ENCODE measurements around the gene ACSL6.

ACSL6 gene

GRCh38 chr5:132013006-132013689 is 1.7 kb upstream of the ACSL6 start:
- no peak for FAIRE-seq

DNA sequence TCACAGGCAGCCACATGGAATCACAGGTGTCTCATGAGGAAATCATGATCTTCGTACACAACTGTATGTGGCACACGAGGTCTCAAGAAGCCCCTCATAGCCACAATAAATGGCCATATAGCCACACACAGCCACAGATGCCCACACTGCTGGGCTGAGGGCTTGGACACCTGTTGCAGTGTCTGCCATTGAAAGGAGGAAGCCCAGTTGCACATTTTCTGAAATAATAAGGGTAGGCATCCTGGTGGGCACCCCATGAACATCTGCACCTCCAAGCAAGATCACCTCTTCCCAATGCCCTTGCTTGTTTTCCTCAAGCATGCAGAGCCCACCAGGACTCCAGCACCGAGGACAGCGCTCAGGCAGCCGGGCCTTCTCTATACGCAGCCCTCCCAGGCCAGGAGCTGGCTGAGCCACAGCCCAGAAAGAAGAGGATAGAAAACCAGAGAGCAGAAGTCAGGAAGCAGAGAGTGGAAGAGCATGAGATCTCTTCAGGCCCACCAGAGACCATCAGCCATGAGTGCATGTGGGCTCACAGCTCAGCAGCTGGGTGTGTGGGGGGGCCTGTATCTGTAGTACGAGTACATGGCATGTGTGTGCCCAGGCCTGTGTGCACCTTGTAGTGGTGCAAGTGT is 1.0 kb upstream of the ACSL6 start:
- no peak for FAIRE-seq

GRCh38 chr5:132010989-132011621 is 353 bp downstream of the ACSL6 start:
- FAIRE-seq = no peak

- no peak for FAIRE-seq
Observed at GRCh38 chr5:132010645-132010988, 841 bp downstream of the ACSL6 start.

DNA sequence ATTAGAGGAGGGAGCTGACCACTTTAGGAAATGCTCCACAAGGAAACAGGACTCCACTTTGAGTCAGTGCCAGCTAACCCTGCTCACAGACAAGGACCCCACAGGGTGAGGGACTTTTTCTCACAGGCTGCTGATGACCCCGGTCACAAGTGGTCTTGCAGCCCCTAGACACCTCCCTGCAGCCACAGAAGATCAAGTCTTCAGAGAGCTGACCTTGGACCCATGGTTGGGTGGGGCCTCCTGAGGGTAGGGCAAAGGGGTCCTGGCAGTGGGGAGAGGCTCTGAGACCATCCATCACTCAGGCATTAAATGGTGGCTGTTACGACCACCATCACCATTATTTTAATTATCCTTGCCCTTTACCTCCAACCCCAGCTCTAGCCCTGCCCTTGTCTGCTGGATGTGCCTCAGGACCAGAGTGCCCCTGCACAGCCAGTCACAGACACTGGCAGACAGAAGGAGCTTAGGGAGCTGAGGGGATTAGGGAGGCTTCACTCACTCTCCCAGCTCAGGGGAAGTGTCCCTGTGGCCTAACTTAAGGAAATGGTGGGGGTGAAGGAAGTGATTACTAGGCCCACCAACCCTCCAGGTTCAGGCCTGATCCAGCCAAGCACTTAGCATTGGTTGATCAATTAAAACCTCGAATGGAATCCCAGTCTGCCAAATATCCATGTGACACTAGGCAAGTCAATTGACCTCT is 1.6 kb downstream of the ACSL6 start:
- no peak for FAIRE-seq

GRCh38 chr5:132008961-132009680 is 2.3 kb downstream of the ACSL6 start:
- FAIRE-seq = no peak

GRCh38 chr5:132008163-132008473 is 3.3 kb downstream of the ACSL6 start:
- FAIRE-seq = no peak

DNA sequence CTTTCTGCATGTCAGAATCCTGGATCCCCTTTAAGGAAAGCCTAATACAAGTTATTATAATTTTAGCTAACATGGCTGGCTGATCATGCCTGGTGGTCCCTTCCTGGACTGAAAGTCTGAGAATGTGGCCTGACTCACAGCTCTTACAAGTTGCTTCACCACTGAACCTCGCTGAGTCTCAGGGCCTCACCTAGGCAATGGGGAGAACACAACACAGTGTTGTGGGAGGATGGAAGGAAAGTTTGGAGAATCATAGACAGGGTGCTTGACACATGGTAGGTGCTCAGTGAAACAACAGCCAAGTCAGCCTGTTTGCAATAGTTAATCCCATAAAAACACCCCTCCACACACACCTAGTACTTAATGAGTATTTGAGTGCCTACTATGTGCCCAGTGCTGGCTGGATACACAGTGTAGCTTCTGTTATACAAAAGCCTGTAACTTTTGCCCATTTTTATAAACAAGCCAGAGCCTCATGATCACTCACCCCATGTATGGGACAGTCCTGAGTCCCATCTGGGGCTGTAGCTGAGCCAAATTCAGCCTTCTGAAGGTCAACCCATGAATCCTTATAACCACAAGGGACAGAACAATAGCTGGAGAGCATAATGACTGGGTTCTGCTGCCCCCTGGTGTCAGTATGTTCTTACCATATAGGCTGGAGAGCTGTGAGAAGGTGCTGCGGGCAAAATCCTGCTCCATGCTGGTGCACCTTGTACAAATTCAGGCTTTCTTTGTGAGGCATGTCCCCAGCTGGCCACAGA is 3.9 kb downstream of the ACSL6 start:
- FAIRE-seq = no peak

GRCh38 chr5:132006331-132007120 is 4.9 kb downstream of the ACSL6 start:
- FAIRE-seq = no peak

- no peak for FAIRE-seq
Observed at GRCh38 chr5:132005591-132005990, 5.9 kb downstream of the ACSL6 start.

GRCh38 chr5:132003982-132004381 is 7.5 kb downstream of the ACSL6 start:
- FAIRE-seq = no peak

- FAIRE-seq = no peak
Observed at GRCh38 chr5:132003170-132003744, 8.2 kb downstream of the ACSL6 start.

GRCh38 chr5:132002757-132003156 is 8.7 kb downstream of the ACSL6 start:
- FAIRE-seq = no peak

DNA sequence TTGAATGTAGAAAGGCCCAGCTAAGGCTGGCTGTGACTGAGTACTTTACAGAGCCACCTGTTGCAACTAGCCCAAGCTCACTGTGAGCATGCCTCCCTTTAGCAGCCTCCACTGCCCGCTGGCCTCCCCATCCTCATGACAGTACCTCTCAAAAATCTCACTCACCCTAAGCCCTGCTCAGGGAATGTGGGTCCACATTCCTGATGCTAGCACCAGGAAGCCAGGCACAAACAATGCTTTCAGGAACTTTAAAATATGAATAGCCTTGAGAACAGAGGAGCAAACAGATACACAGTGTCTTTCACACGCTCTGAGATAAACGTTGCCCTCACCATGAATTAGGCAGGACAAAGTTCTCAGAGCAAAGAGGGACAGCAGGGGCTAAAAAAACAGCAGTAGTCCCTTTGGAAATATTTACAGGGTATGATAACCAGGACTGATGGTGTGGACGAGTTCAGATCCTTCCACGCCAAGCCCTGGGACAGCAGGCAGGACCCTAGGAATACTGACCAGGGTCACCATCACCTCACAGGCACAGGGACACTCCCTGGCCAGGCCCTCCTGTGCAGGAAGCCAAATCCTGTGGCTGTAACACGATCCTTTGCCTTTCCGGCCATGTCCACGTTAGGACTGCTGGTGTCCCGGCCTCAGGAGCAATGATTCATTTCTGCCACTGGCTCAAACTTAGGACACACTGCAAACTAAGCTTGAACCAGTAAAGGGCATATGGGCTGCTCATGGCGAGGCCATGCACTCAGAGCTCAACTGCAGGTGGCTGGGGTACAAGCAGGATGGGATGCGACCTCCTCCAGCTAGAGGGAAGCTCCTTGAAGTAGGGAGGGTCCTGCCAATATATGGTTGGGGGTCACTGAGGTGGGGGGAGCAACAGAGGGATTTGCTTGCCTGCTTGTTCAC is 9.6 kb downstream of the ACSL6 start:
- no peak for FAIRE-seq

- no peak for FAIRE-seq
Observed at GRCh38 chr5:132000677-132001453, 10.6 kb downstream of the ACSL6 start.

- FAIRE-seq = no peak
Observed at GRCh38 chr5:132000241-132000490, 11.3 kb downstream of the ACSL6 start.

GRCh38 chr5:131999441-132000240 is 11.8 kb downstream of the ACSL6 start:
- no peak for FAIRE-seq

DNA sequence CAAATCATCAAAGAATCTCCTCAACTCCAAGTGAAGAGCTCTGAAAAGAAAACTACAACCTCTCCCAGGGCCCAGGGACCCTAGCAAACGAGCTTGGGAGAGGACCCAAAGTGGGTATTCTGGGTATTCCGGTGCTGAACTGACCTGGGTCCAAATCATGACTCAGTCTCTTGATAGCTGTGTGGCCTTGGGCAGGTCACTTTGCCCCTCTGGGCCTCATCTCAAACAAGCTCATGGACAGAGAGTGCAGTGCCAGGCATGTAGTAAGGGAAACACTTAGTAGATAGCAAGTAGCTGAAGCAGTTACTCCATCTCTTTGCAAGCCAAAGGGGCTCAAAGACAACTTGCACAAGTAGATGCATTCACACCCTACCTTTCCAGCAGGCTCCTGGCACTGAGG is 12.4 kb downstream of the ACSL6 start:
- FAIRE-seq = no peak

Data from endometrium (tissue), 2 donors.